Loucy (cell line): ENCODE results near the gene ZNF609.

Experiments
- H2AFZ ChIP-seq: fragments of 200-600 bp; sonication (generic); 2 replicates; pipeline ENCODE4 v1.6.0; 2016; ENCODE audit warnings: antibody characterized with exemption, mild to moderate bottlenecking, low read length, moderate library complexity
- H3F3A ChIP-seq: fragments of 200-600 bp; 2 replicates; pipeline ENCODE4 v1.6.0; 2016; ENCODE audit warnings: antibody characterized with exemption, low read depth, mild to moderate bottlenecking
- H3K27me3 ChIP-seq: fragments of 200-600 bp; sonication (generic); 2 replicates; pipeline ENCODE4 v1.6.1; 2014; ENCODE audit warnings: low read length, mild to moderate bottlenecking; ENCODE audit not compliant: insufficient read depth, poor library complexity, severe bottlenecking
- H3K36me3 ChIP-seq: fragments of 200-600 bp; sonication (generic); 2 replicates; pipeline ENCODE4 v1.6.1; 2016; ENCODE audit warnings: low read length; ENCODE audit not compliant: insufficient read depth
- H3K4me1 ChIP-seq: fragments of 200-600 bp; sonication (generic); 2 replicates; pipeline ENCODE4 v1.5.1; 2014; ENCODE audit warnings: low read length, mild to moderate bottlenecking; ENCODE audit not compliant: insufficient read depth, poor library complexity, severe bottlenecking
- H3K4me2 ChIP-seq: fragments of 200-600 bp; sonication (generic); 2 replicates; pipeline ENCODE4 v1.6.0; 2014; ENCODE audit warnings: antibody characterized with exemption, low read length, low read depth, mild to moderate bottlenecking; ENCODE audit not compliant: poor library complexity, severe bottlenecking
- H3K4me3 ChIP-seq: fragments of 200-600 bp; sonication (generic); 2 replicates; pipeline ENCODE4 v1.5.1; 2014; ENCODE audit warnings: low read length, mild to moderate bottlenecking, mixed read lengths; ENCODE audit not compliant: poor library complexity, severe bottlenecking
- H3K79me2 ChIP-seq: fragments of 200-600 bp; sonication (generic); 2 replicates; pipeline ENCODE4 v1.6.1; 2014; ENCODE audit warnings: low read length; ENCODE audit not compliant: insufficient read depth
- H3K9ac ChIP-seq: fragments of 200-600 bp; sonication (generic); 2 replicates; pipeline ENCODE4 v1.6.0; 2014; ENCODE audit warnings: mild to moderate bottlenecking, low read depth, low read length, moderate library complexity; ENCODE audit not compliant: poor library complexity, severe bottlenecking
- H3K9me2 ChIP-seq: fragments of 200-600 bp; sonication (generic); replicated peaks from 2 replicates; pipeline ENCODE4 v1.6.1; 2016; ENCODE audit warnings: low read depth, low read length, mixed read lengths
- H3K9me3 ChIP-seq: fragments of 200-600 bp; sonication (generic); 2 replicates; pipeline ENCODE4 v1.6.1; 2014; ENCODE audit warnings: mild to moderate bottlenecking, antibody characterized with exemption, low read length, low read depth; ENCODE audit not compliant: insufficient read depth
- H4K20me1 ChIP-seq: fragments of 200-600 bp; sonication (generic); 2 replicates; pipeline ENCODE4 v1.6.0; 2014; ENCODE audit warnings: antibody characterized with exemption, low read length, mild to moderate bottlenecking; ENCODE audit not compliant: insufficient read depth, poor library complexity, severe bottlenecking
- EZH2phosphoT487 ChIP-seq: fragments of 200-600 bp; IDR thresholded peaks from 2 replicates; pipeline ENCODE4 v1.6.1; 2018; ENCODE audit warnings: antibody characterized with exemption, mild to moderate bottlenecking, moderate library complexity, borderline replicate concordance
- TF ChIP-seq, protein P1 (sequence below): fragments of 200-600 bp; sonication (generic); conservative IDR thresholded peaks from 2 replicates; pipeline ENCODE4 v1.5.1; 2014; ENCODE audit warnings: mild to moderate bottlenecking, antibody characterized with exemption, low read length

Gene ZNF609

DNA sequence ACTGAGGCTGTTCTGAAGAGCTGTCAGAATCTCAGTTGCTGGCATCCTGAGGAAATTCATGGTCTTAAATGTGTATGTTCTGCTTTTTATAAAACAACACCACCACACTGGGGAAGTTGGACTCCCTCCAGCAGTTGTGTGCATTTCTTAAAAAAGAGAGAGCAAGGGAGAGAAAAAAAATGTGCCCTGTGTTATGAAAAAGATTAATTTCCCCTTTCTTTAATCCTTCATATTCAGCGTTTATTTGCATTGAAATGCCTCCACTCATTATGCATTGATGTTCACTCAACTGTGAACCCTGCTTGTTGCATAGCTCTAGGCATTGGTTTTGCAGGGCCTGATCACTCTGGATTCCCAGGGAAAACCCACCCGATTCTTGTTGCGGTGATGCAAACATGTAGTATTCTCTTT is 4.4 kb upstream of the ZNF609 start:
- Histone ChIP-seq H3K9ac (no peak overlapping the region), H3K9me3 (no peaks in the 10 kb centered on the region), H3K4me3 (no peak overlapping the region), H3K27me3 (no peaks in the 10 kb centered on the region), H3K79me2 (peaks cover 7% of the 10 kb centered on the region; the same call in 1 of the 2 replicates), H3K36me3 (no peaks in the 10 kb centered on the region), H2AFZ (no peak overlapping the region), H3F3A (no peaks in the 10 kb centered on the region), H3K9me2 (no peaks in the 10 kb centered on the region), H4K20me1 (no peaks in the 10 kb centered on the region), H3K4me1 (peaks cover 39% of the 10 kb centered on the region), H3K4me2 (no peak overlapping the region)
- no peak for TF ChIP-seq EZH2phosphoT487
- TF ChIP-seq, protein P1, sequence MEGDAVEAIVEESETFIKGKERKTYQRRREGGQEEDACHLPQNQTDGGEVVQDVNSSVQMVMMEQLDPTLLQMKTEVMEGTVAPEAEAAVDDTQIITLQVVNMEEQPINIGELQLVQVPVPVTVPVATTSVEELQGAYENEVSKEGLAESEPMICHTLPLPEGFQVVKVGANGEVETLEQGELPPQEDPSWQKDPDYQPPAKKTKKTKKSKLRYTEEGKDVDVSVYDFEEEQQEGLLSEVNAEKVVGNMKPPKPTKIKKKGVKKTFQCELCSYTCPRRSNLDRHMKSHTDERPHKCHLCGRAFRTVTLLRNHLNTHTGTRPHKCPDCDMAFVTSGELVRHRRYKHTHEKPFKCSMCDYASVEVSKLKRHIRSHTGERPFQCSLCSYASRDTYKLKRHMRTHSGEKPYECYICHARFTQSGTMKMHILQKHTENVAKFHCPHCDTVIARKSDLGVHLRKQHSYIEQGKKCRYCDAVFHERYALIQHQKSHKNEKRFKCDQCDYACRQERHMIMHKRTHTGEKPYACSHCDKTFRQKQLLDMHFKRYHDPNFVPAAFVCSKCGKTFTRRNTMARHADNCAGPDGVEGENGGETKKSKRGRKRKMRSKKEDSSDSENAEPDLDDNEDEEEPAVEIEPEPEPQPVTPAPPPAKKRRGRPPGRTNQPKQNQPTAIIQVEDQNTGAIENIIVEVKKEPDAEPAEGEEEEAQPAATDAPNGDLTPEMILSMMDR = no peak

DNA sequence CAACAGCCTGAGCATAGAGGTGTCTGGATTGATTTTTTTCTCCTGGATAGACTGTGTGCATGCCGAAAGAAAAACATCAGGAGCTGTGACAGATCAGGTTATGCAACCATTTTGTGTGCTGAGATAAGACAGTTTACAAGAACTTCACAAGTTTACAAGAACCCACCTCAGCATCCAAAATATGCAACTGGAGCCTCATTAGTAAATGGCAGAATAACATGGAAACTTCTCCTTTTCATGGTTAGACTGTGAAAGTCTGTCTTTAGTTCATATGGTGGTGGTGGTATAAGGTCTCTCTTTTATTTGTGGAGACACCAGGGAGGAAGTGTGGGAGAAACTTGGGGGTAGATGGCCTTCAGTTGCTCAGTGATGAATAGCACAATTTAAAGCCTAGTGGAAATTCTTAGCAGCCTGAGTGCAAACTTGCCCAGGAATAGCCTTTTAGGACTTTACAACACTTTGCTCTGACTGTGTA is 3.7 kb upstream of the ZNF609 start:
- H3K4me3 ChIP-seq = no peak overlapping the region
- no peaks in the 10 kb centered on the region for H3K36me3 ChIP-seq
- no peak overlapping the region for H3K9ac ChIP-seq
- no peak for TF ChIP-seq EZH2phosphoT487
- TF ChIP-seq, protein P1 = no peak
- no peaks in the 10 kb centered on the region for H3F3A ChIP-seq
- no peaks in the 10 kb centered on the region for H3K9me3 ChIP-seq
- H3K4me1 ChIP-seq = peaks cover 41% of the 10 kb centered on the region
- H3K27me3 ChIP-seq = no peaks in the 10 kb centered on the region
- H3K4me2 ChIP-seq = no peak overlapping the region
- peaks cover 2% of the 10 kb centered on the region for H4K20me1 ChIP-seq
- H3K9me2 ChIP-seq = no peaks in the 10 kb centered on the region
- H3K79me2 ChIP-seq = peaks cover 13% of the 10 kb centered on the region
- no peak overlapping the region for H2AFZ ChIP-seq

GRCh38 chr15:64459066-64459781 is 1.2 kb upstream of the ZNF609 start:
- peaks cover 67% of the 10 kb centered on the region for H3K4me1 ChIP-seq
- H3K27me3 ChIP-seq = no peaks in the 10 kb centered on the region
- H3K9me2 ChIP-seq = no peaks in the 10 kb centered on the region
- peak overlapping the region; percentile 77 for H3K9ac ChIP-seq
- peaks cover 21% of the 10 kb centered on the region for H4K20me1 ChIP-seq
- no peak for TF ChIP-seq EZH2phosphoT487
- TF ChIP-seq, protein P1 = no peak
- H3K9me3 ChIP-seq = no peaks in the 10 kb centered on the region
- H3K4me3 ChIP-seq = peak overlapping the region; percentile 78
- H3K36me3 ChIP-seq = no peaks in the 10 kb centered on the region
- peaks cover 39% of the 10 kb centered on the region for H3K79me2 ChIP-seq
- H3F3A ChIP-seq = no peaks in the 10 kb centered on the region
- H2AFZ ChIP-seq = 0 out of 2 replicates have a peak overlapping the region, but pooled peaks have one; percentile 92
- H3K4me2 ChIP-seq = peak overlapping the region; percentile 81
